Omental fat pad (tissue), 4 donors: ENCODE data around the gene ANAPC10. TPM values are rescaled to one million over a fixed set of nuclear protein-coding genes. Genes with fewer than 3 reads are reported as not detected.

Experiments used
- ATAC-seq: fragments of 150-250 bp; one replicate; pipeline ENCODE4 v1.9.1; 2016; ENCODE audit warnings: mild to moderate bottlenecking, moderate library complexity; ENCODE audit not compliant: low FRiP score
- DNase-seq: peaks from one replicate; pipeline ENCODE4 v3.0.0-alpha.2; 2019; ENCODE audit warnings: low spot score
- total RNA-seq, 4 donors: library from RNA; depleted of rRNA; stranded (reverse); fragments of >200 nt; gene quantifications; one replicate each; pipeline ENCODE4 v1.1.0, GENCODE V29; 2016
- TF ChIP-seq, protein P1 (sequence below), 3 donors: fragments of 450-650 bp; IDR thresholded peaks; one replicate each; pipeline ENCODE4 v1.5.1; 2016 to 2017; ENCODE audit warnings: antibody characterized with exemption in 3 of 3, mild to moderate bottlenecking in 3 of 3, moderate library complexity in 2 of 3

The ANAPC10 gene
- total RNA-seq, 4 donors from 2014 or later = 19.2 to 44.6 (median 21.9) TPM

GRCh38 chr4:145075742-145076468 is 22.1 kb downstream of the ANAPC10 start:
- ATAC-seq (no peak), DNase-seq (no peak)
- TF ChIP-seq, protein P1, sequence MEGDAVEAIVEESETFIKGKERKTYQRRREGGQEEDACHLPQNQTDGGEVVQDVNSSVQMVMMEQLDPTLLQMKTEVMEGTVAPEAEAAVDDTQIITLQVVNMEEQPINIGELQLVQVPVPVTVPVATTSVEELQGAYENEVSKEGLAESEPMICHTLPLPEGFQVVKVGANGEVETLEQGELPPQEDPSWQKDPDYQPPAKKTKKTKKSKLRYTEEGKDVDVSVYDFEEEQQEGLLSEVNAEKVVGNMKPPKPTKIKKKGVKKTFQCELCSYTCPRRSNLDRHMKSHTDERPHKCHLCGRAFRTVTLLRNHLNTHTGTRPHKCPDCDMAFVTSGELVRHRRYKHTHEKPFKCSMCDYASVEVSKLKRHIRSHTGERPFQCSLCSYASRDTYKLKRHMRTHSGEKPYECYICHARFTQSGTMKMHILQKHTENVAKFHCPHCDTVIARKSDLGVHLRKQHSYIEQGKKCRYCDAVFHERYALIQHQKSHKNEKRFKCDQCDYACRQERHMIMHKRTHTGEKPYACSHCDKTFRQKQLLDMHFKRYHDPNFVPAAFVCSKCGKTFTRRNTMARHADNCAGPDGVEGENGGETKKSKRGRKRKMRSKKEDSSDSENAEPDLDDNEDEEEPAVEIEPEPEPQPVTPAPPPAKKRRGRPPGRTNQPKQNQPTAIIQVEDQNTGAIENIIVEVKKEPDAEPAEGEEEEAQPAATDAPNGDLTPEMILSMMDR (IDR thresholded peaks at IDR 0.05) = no peak

DNA sequence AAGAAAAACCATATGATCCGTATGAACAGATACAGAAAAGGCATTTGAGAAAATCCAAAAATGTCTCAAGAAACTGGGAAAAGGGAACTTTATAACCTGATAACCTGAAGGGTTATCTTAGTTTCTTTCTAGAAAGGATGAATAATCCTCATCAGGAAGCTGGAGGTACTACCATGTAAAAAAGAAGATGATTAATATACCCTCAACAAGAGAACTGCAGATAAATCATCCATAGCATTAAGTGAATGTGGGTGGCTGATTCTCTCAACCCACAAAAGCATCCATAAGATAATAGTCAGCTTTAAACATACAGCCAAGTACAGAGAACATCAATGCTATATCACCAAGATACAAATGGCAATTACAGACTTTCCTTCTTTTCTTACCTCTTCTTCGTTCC is 26.4 kb downstream of the ANAPC10 start:
- no peak for DNase-seq
- TF ChIP-seq, protein P1 (IDR thresholded peaks at IDR 0.05) = no peak

DNA sequence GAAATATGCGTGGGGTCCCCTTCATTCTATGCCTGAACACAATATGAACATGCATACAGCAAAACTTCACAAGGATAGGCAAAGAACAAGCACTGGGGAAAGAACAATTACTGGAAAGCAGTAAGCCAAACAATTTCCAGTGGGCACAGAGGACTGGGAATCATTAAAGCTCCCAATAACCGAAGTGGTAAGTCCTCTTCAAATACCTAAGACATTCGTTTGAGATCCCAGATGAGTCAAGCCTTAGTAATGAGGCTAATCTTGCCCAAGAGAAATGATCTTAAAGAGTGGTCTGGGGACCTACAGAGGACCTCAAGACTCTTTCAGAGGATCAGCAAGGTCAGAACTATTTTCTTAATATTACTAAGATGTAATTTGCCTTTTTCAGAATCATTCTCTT is 28.6 kb downstream of the ANAPC10 start:
- TF ChIP-seq, protein P1 (IDR thresholded peaks at IDR 0.05) = no peak
- ATAC-seq = no peak
- DNase-seq = no peak

More for the DNA sequence above, 26.4 kb downstream of the ANAPC10 start:
- no peak for ATAC-seq

DNA sequence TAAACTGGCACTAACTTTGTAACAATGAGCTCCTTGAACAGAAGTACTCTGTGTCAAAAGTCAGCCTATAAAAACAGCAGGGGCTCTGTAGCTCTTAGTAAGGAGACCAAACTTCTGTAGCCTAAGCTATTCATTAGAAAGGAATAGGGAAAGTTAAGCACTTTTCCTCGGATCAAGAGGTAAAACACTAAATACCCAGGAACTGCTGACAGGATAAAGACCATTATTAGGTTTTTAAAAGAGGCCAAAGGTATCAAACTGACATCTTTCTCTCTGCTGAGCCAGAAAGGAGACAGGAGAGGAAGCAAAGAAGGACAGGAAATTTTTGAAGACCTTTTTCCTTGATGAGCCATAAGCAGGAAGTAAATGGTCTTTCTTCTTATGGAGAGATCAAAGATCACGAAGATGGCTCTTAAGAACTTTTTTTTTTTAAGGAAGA is 31.9 kb downstream of the ANAPC10 start:
- no peak for ATAC-seq
- TF ChIP-seq, protein P1 (IDR thresholded peaks at IDR 0.05) = no peak
- no peak for DNase-seq

DNA sequence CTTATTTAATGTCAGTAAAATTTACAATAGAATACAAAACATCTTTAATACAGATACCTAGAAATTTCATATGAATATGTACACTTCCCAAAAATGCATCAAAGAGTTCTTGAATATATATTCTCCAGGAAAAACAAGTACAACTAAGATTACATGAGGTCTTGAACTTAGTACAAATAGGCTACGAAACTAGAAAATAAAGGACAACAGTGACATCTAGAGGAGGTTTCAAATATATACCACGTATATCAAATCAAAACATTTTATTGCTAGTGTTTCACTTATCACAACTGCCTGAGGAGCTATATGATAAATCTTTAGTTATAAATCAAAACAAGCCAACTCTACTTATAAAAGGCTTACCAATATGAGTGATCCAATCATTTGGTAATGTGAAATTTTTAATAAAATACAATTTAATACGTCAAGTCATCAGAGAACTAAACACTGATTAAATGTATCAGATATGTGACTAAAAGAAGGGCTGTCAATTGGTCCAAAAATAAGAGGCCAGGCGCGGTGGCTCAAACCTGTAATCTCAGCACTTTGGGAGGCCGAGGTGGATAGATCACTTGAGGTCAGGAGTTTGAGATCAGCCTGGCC is 36.6 kb downstream of the ANAPC10 start:
- TF ChIP-seq, protein P1 (IDR thresholded peaks at IDR 0.05) = no peak
- DNase-seq = no peak
- peak; percentile 66 for ATAC-seq

DNA sequence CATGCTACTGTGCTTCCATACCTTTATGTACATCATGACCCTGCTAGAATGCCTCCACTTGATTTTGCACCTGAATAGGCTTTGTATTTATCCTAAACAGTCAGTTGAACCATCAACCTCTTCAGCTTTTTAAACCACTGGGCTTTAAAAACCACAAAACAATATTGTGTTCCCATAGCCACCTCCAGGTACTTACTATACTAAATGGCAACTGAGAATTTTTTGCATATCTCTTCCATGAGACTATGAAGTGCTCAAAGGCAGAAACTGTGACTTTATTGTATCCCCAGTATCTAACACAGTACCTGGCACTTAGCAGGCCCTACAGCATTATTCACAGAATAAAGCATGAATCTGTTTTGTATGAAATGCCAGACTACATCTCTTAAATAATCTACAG is 39.7 kb downstream of the ANAPC10 start:
- TF ChIP-seq, protein P1 (IDR thresholded peaks at IDR 0.05) = no peak
- no peak for DNase-seq
- no peak for ATAC-seq
